SU-DHL-6 (cell line): ENCODE data around the gene TREH.

Experiments used
- H2AFZ ChIP-seq: fragments of 200-600 bp; sonication (generic); 2 replicates; pipeline ENCODE4 v1.6.1; 2014; ENCODE audit warnings: low read depth, mild to moderate bottlenecking, moderate library complexity, mixed read lengths, antibody characterized with exemption, low read length; ENCODE audit not compliant: severe bottlenecking
- H3F3A ChIP-seq: fragments of 200-600 bp; shearing (Covaris generic); 2 replicates; pipeline ENCODE4 v1.6.0; 2016; ENCODE audit warnings: antibody characterized with exemption, mild to moderate bottlenecking; ENCODE audit not compliant: insufficient read depth
- H3K27ac ChIP-seq: fragments of 200-600 bp; sonication (generic); 2 replicates; pipeline ENCODE4 v1.5.1; 2016; ENCODE audit warnings: low read depth, mild to moderate bottlenecking, low read length, moderate library complexity, mixed read lengths
- H3K27me3 ChIP-seq: fragments of 200-600 bp; sonication (generic), shearing (Covaris generic); 2 replicates; pipeline ENCODE4 v1.6.0; 2014; ENCODE audit warnings: mild to moderate bottlenecking, low read length
- H3K36me3 ChIP-seq: fragments of 200-600 bp; sonication (generic); 2 replicates; pipeline ENCODE4 v1.6.1; 2014; ENCODE audit warnings: mild to moderate bottlenecking, low read length, mixed read lengths
- H3K4me2 ChIP-seq: fragments of 300-600, 200-600 bp; shearing (Covaris generic), sonication (generic); 2 replicates; pipeline ENCODE4 v1.6.0; 2014; ENCODE audit warnings: low read length, low read depth, mild to moderate bottlenecking; ENCODE audit not compliant: poor library complexity, severe bottlenecking
- H3K4me3 ChIP-seq: fragments of 200-600 bp; sonication (generic); 2 replicates; pipeline ENCODE4 v1.5.1; 2014; ENCODE audit warnings: antibody characterized with exemption, low read length, mild to moderate bottlenecking, mixed read lengths; ENCODE audit not compliant: insufficient read depth, poor library complexity, severe bottlenecking
- H3K79me2 ChIP-seq: fragments of 200-600 bp; sonication (generic); 2 replicates; pipeline ENCODE4 v1.6.1; 2014; ENCODE audit warnings: mild to moderate bottlenecking, low read length, moderate library complexity; ENCODE audit not compliant: insufficient read depth
- H3K9ac ChIP-seq: fragments of 200-600 bp; sonication (generic); 2 replicates; pipeline ENCODE4 v1.7.0; 2014; ENCODE audit warnings: mild to moderate bottlenecking, low read length
- H3K9me2 ChIP-seq: fragments of 200-600 bp; sonication (generic); replicated peaks from 2 replicates; pipeline ENCODE4 v1.6.1; 2014; ENCODE audit warnings: low read length; ENCODE audit not compliant: insufficient read depth
- H3K9me3 ChIP-seq: fragments of 200-600 bp; sonication (generic); 2 replicates; pipeline ENCODE4 v1.6.1; 2014; ENCODE audit warnings: low read length, mixed read lengths; ENCODE audit not compliant: insufficient read depth
- H4K20me1 ChIP-seq: fragments of 200-600 bp; sonication (generic); 2 replicates; pipeline ENCODE4 v1.6.1; 2014; ENCODE audit warnings: low read depth, mild to moderate bottlenecking, antibody characterized with exemption, low read length, moderate library complexity, mixed read lengths
- EZH2phosphoT487 ChIP-seq: fragments of 200-600 bp; sonication (generic), shearing (Covaris generic); conservative IDR thresholded peaks from 2 replicates; pipeline ENCODE4 v1.6.1; 2018; ENCODE audit warnings: mild to moderate bottlenecking, antibody characterized with exemption, low read length, moderate library complexity, mixed read lengths
- TF ChIP-seq, protein P1 (sequence below): fragments of 200-600 bp; sonication (generic); IDR thresholded peaks from one replicate; pipeline ENCODE4 v1.5.1; 2017; ENCODE audit warnings: antibody characterized with exemption, mild to moderate bottlenecking, low read length, moderate library complexity; ENCODE audit not compliant: insufficient read depth, poor library complexity, severe bottlenecking

TREH gene

GRCh38 chr11:118632577-118633318 lies 46.7 kb downstream of the TREH start:
- no peak overlapping the region for H2AFZ ChIP-seq
- H3K9ac ChIP-seq: no peak overlapping the region
- no peaks in the 10 kb centered on the region for H4K20me1 ChIP-seq
- H3K27ac ChIP-seq: no peak overlapping the region
- H3K4me2 ChIP-seq: no peak overlapping the region
- H3K36me3 ChIP-seq: no peaks in the 10 kb centered on the region
- H3K4me3 ChIP-seq: no peak overlapping the region
- H3K9me2 ChIP-seq: no peaks in the 10 kb centered on the region
- H3K79me2 ChIP-seq: no peaks in the 10 kb centered on the region
- no peaks in the 10 kb centered on the region for H3K27me3 ChIP-seq
- TF ChIP-seq, protein P1, sequence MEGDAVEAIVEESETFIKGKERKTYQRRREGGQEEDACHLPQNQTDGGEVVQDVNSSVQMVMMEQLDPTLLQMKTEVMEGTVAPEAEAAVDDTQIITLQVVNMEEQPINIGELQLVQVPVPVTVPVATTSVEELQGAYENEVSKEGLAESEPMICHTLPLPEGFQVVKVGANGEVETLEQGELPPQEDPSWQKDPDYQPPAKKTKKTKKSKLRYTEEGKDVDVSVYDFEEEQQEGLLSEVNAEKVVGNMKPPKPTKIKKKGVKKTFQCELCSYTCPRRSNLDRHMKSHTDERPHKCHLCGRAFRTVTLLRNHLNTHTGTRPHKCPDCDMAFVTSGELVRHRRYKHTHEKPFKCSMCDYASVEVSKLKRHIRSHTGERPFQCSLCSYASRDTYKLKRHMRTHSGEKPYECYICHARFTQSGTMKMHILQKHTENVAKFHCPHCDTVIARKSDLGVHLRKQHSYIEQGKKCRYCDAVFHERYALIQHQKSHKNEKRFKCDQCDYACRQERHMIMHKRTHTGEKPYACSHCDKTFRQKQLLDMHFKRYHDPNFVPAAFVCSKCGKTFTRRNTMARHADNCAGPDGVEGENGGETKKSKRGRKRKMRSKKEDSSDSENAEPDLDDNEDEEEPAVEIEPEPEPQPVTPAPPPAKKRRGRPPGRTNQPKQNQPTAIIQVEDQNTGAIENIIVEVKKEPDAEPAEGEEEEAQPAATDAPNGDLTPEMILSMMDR: no peak
- no peak for TF ChIP-seq EZH2phosphoT487
- no peaks in the 10 kb centered on the region for H3K9me3 ChIP-seq
- no peaks in the 10 kb centered on the region for H3F3A ChIP-seq

DNA sequence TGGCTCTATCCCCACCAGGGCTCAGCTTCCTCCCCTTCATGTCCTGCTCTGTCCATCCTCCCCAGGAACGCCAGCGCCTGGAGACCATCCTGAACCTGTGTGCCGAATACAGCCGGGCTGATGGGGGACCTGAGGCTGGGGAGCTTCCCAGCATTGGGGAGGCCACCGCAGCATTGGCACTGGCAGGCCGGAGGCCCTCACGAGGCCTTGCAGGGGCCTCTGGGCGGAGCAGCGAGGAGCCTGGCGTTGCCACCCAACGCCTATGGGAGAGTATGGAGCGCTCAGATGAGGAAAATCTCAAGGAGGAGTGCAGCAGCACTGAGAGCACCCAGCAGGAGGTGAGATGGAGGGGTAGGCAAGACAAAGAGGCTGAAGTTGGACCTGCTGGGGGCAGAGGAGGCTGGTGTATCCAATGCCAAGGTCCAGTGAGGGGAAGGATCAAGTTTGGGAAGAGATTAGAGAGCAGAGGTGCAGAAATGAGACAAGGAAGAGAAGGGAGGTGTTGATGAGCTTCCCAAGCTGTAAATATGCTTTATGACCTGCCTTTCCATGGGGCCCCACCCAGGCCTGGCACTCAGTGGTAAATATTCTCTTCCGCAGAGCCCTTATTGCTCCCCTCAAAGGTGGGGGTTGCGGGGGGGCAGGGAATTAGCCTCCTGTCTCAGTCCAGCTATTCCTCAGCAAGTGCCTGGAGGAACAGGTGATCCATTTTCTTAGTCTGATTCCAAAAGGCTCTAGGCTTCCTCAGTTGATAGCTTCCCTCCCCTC lies 48.1 kb downstream of the TREH start:
- Histone ChIP-seq H2AFZ (no peak overlapping the region), H3K27me3 (no peaks in the 10 kb centered on the region), H3K79me2 (no peaks in the 10 kb centered on the region), H3K36me3 (no peaks in the 10 kb centered on the region), H3K9me3 (no peaks in the 10 kb centered on the region), H3K4me3 (no peak overlapping the region), H4K20me1 (no peaks in the 10 kb centered on the region), H3K9me2 (no peaks in the 10 kb centered on the region), H3K9ac (no peak overlapping the region), H3K4me2 (no peak overlapping the region), H3F3A (no peaks in the 10 kb centered on the region), H3K27ac (no peak overlapping the region)
- TF ChIP-seq, protein P1: no peak
- no peak for TF ChIP-seq EZH2phosphoT487

- Histone ChIP-seq H3K4me2 (no peak overlapping the region), H2AFZ (no peak overlapping the region), H3K9ac (no peak overlapping the region)
Measured at GRCh38 chr11:118629761-118630661, 49.4 kb downstream of the TREH start.

More at GRCh38 chr11:118629761-118630661, 49.4 kb downstream of the TREH start:
- H3K9me2 ChIP-seq: no peaks in the 10 kb centered on the region
- H3K4me3 ChIP-seq: no peak overlapping the region
- H3F3A ChIP-seq: no peaks in the 10 kb centered on the region
- H3K79me2 ChIP-seq: no peaks in the 10 kb centered on the region
- H4K20me1 ChIP-seq: no peaks in the 10 kb centered on the region
- TF ChIP-seq, protein P1: no peak
- TF ChIP-seq EZH2phosphoT487: no peak
- no peaks in the 10 kb centered on the region for H3K9me3 ChIP-seq
- H3K36me3 ChIP-seq: no peaks in the 10 kb centered on the region
- no peaks in the 10 kb centered on the region for H3K27me3 ChIP-seq
- H3K27ac ChIP-seq: no peak overlapping the region
